ENCODE measurements around the gene BACH1. TPM values are rescaled to one million over a fixed set of nuclear protein-coding genes. Genes with fewer than 3 reads are reported as not detected.
A peak's percentile ranks its signal among the peaks of the same experiment; 100 is the strongest.

Gene BACH1
- total RNA-seq, 1 donor, result 189 TPM

GRCh38 chr21:29299046-29299915 is 559 bp downstream of the BACH1 start:
- DNase-seq (ENCODE audit: insufficient read length, low spot score, missing footprints), result peak; percentile 94

GRCh38 chr21:29299916-29300806 is 1.4 kb downstream of the BACH1 start:
- Histone ChIP-seq H3K4me3 (ENCODE audit: insufficient read depth, low read length) (peak overlapping the region; percentile 95), H3K27me3 (ENCODE audit: insufficient read depth, low read length) (no peaks in the 10 kb centered on the region), H3K9me3 (ENCODE audit: low read depth, low read length) (no peaks in the 10 kb centered on the region), H3K4me1 (ENCODE audit: insufficient read depth, low read length) (peaks cover 45% of the 10 kb centered on the region), H3K4me2 (ENCODE audit: insufficient read depth, low read length) (peak overlapping the region; percentile 93), H3K27ac (ENCODE audit: low read depth, low read length) (peak overlapping the region; percentile 97), H3K36me3 (ENCODE audit: insufficient read depth, low read length) (no peaks in the 10 kb centered on the region), H2AFZ (ENCODE audit: low read length) (no peak overlapping the region), H4K20me1 (ENCODE audit: insufficient read depth, low read length) (peaks cover 41% of the 10 kb centered on the region), H3K79me2 (ENCODE audit: insufficient read depth, low read length) (peaks cover 77% of the 10 kb centered on the region)
- peak; percentile 93 for DNase-seq (ENCODE audit: insufficient read length, low spot score, missing footprints)
- no peak for TF ChIP-seq CTCF (IDR thresholded peaks at IDR 0.05; ENCODE audit: extremely low read depth, low read depth, low read length)

More at GRCh38 chr21:29299046-29299915, 559 bp downstream of the BACH1 start:
- Histone ChIP-seq H3K27me3 (ENCODE audit: insufficient read depth, low read length) (no peaks in the 10 kb centered on the region), H3K27ac (ENCODE audit: low read depth, low read length) (peak overlapping the region; percentile 97), H2AFZ (ENCODE audit: low read length) (no peak overlapping the region), H3K4me1 (ENCODE audit: insufficient read depth, low read length) (peaks cover 36% of the 10 kb centered on the region), H3K36me3 (ENCODE audit: insufficient read depth, low read length) (no peaks in the 10 kb centered on the region), H3K79me2 (ENCODE audit: insufficient read depth, low read length) (peaks cover 68% of the 10 kb centered on the region), H3K9me3 (ENCODE audit: low read depth, low read length) (no peaks in the 10 kb centered on the region), H3K4me2 (ENCODE audit: insufficient read depth, low read length) (peak overlapping the region; percentile 93), H3K4me3 (ENCODE audit: insufficient read depth, low read length) (peak overlapping the region; percentile 95), H4K20me1 (ENCODE audit: insufficient read depth, low read length) (peaks cover 36% of the 10 kb centered on the region)
- no peak for TF ChIP-seq CTCF (IDR thresholded peaks at IDR 0.05; ENCODE audit: extremely low read depth, low read depth, low read length)

GRCh38 chr21:29300807-29301138 is 2.1 kb downstream of the BACH1 start:
- TF ChIP-seq CTCF (IDR thresholded peaks at IDR 0.05; ENCODE audit: extremely low read depth, low read depth, low read length), result no peak
- H2AFZ ChIP-seq (ENCODE audit: low read length), result no peak overlapping the region
- H3K27ac ChIP-seq (ENCODE audit: low read depth, low read length), result peak overlapping the region; percentile 97
- H3K4me2 ChIP-seq (ENCODE audit: insufficient read depth, low read length), result peak overlapping the region; percentile 93
- peaks cover 45% of the 10 kb centered on the region for H4K20me1 ChIP-seq (ENCODE audit: insufficient read depth, low read length)
- peaks cover 83% of the 10 kb centered on the region for H3K79me2 ChIP-seq (ENCODE audit: insufficient read depth, low read length)
- peak overlapping the region; percentile 95 for H3K4me3 ChIP-seq (ENCODE audit: insufficient read depth, low read length)
- no peaks in the 10 kb centered on the region for H3K9me3 ChIP-seq (ENCODE audit: low read depth, low read length)
- H3K4me1 ChIP-seq (ENCODE audit: insufficient read depth, low read length), result peaks cover 51% of the 10 kb centered on the region
- peaks cover 6% of the 10 kb centered on the region for H3K36me3 ChIP-seq (ENCODE audit: insufficient read depth, low read length)
- no peak for DNase-seq (ENCODE audit: insufficient read length, low spot score, missing footprints)
- H3K27me3 ChIP-seq (ENCODE audit: insufficient read depth, low read length), result no peaks in the 10 kb centered on the region
